ENCODE results near the gene PPEF1. TPM values are rescaled to one million over a fixed set of nuclear protein-coding genes. Genes with fewer than 3 reads are reported as not detected.

PPEF1 gene
- total RNA-seq, 1 experiment from 2014 or later, result 0.52 TPM

GRCh38 chrX:18722500-18723071 is 15.1 kb downstream of the PPEF1 start:
- no peak overlapping the region for H2BK12ac ChIP-seq (ENCODE audit: insufficient read length, low read depth, low read length)
- H3K4me1 ChIP-seq (ENCODE audit: insufficient read depth, low read length), result no peaks in the 10 kb centered on the region
- no CpG with 5 or more reads among the region's 10 CpGs for WGBS (ENCODE audit: extremely low coverage, insufficient read length, low lambda C conversion rate)
- H4K91ac ChIP-seq (ENCODE audit: insufficient read length, low read depth, low read length), result no peak overlapping the region
- Mint-ChIP-seq H3K9me3 (peaks cover 49 to 67% of the 10 kb centered on the region in 2 experiments), H3K27me3 (ENCODE audit: low read depth) (peaks cover 2% of the 10 kb centered on the region), H3K27ac (no peak overlapping the region; a peak in 1 of 7 replicates), H3K4me1 (peaks cover 5 to 13% of the 10 kb centered on the region in 2 experiments; a peak in 3 of 4 replicates), H3K4me3 (no peak overlapping the region), H3K36me3 (ENCODE audit: insufficient read depth in 1 of 3, low read depth in 3 of 3) (no peaks in the 10 kb centered on the region; a peak in 2 of 7 replicates)
- H3T11ph ChIP-seq (ENCODE audit: low read length), result no peak overlapping the region
- H3K9ac ChIP-seq (ENCODE audit: extremely low read depth, insufficient read length, low read length), result no peak overlapping the region
- no peaks in the 10 kb centered on the region for H3K27me3 ChIP-seq (ENCODE audit: insufficient read depth, low read length)
- no peak overlapping the region for H3K4ac ChIP-seq (ENCODE audit: low read depth, low read length)
- no peaks in the 10 kb centered on the region for H3K79me2 ChIP-seq (ENCODE audit: insufficient read depth, low read length)
- no peak overlapping the region for H2AFZ ChIP-seq (ENCODE audit: low read length)
- no peak overlapping the region for H3K14ac ChIP-seq (ENCODE audit: insufficient read depth, low read length)
- H3K27ac ChIP-seq (ENCODE audit: insufficient read length, low read depth, low read length), result no peak overlapping the region
- TF ChIP-seq CTCF (conservative IDR thresholded peaks at IDR 0.05), result no peak
- peaks cover 35% of the 10 kb centered on the region for H3K9me3 ChIP-seq (ENCODE audit: control insufficient read depth, low read depth, low read length)
- no peak overlapping the region for H2AK5ac ChIP-seq (ENCODE audit: insufficient read length, low read length)
- no peak overlapping the region for H2BK5ac ChIP-seq (ENCODE audit: insufficient read length, low read length)
- H3K23ac ChIP-seq (ENCODE audit: insufficient read length, low read depth, low read length), result no peak overlapping the region
- H4K5ac ChIP-seq (ENCODE audit: insufficient read length, low read depth, low read length), result no peak overlapping the region
- DNase-seq, result no peak
- no peak overlapping the region for H3K4me2 ChIP-seq (ENCODE audit: insufficient read depth, insufficient read length, low read length)
- no peaks in the 10 kb centered on the region for H4K20me1 ChIP-seq (ENCODE audit: control insufficient read depth, insufficient read depth, insufficient read length)
- H3K23me2 ChIP-seq (ENCODE audit: insufficient read length, low read depth, low read length, poor library complexity, severe bottlenecking), result no peaks in the 10 kb centered on the region
- H2BK15ac ChIP-seq (ENCODE audit: low read depth, low read length), result no peak overlapping the region
- H4K8ac ChIP-seq (replicated peaks; ENCODE audit: insufficient read length, low read depth, low read length), result no peak overlapping the region
- H2BK20ac ChIP-seq (ENCODE audit: low read depth, low read length, poor library complexity, severe bottlenecking), result no peak overlapping the region
- H2BK120ac ChIP-seq (ENCODE audit: low read depth, low read length, poor library complexity, severe bottlenecking), result no peak overlapping the region
- no peak overlapping the region for H3K18ac ChIP-seq (ENCODE audit: insufficient read length, low read depth, low read length)
- H3K56ac ChIP-seq (ENCODE audit: insufficient read length, low read depth, low read length), result no peak overlapping the region
- H3K79me1 ChIP-seq (ENCODE audit: insufficient read depth, low read depth, low read length, poor library complexity, severe bottlenecking), result no peaks in the 10 kb centered on the region

Data from H9 (cell line).